Endothelial cell of umbilical vein (primary cell): ENCODE results near the gene CLCN5. TPM values are rescaled to one million over a fixed set of nuclear protein-coding genes. Genes with fewer than 3 reads are reported as not detected.
A peak's percentile ranks its signal among the peaks of the same experiment; 100 is the strongest.

ENCODE experiments used
- BruUV-seq: library from RNA; stranded (reverse); fragments of 400-500 nt; replicated peaks from 2 replicates; lab custom pipeline; 2021; lab: Mats Ljungman, UMichigan
- CTCF ChIA-PET: fragments of 300-600, 350-600 bp; sonication (Branson Sonifier 250); formaldehyde crosslinking; loops from one replicate; lab custom pipeline; 2021; ENCODE audit warnings: antibody characterized with exemption, inconsistent platforms; lab: Charles Lee
- POLR2A ChIA-PET: fragments of 300-600, 350-600 bp; sonication (Branson Sonifier 250); formaldehyde crosslinking; loops from one replicate; lab custom pipeline; 2021; ENCODE audit warnings: antibody characterized with exemption, inconsistent platforms; lab: Charles Lee
- DNase-seq: peaks from one replicate; pipeline ENCODE4 v3.0.0-alpha.2; 2011; ENCODE audit warnings: low read depth, low spot score
- FAIRE-seq: peaks from 2 replicates; lab custom pipeline; 2011; peaks lifted over from hg19 to GRCh38; lab: Jason Lieb, UNC
- H2AFZ ChIP-seq: 2 replicates; pipeline ENCODE4 v1.6.0; 2012; ENCODE audit warnings: low read depth, low read length, control low read depth, inconsistent platforms
- H3K27ac ChIP-seq: 2 replicates; pipeline ENCODE4 v1.5.1; 2011; ENCODE audit warnings: low read depth, mild to moderate bottlenecking, control low read depth, low read length, moderate library complexity; ENCODE audit not compliant: insufficient read depth
- H3K27me3 ChIP-seq, 2 experiments: 2 replicates each; pipeline versions ENCODE4 v1.6.0 to v1.6.1; 2011; ENCODE audit warnings: low read length in 2 of 2, mixed read lengths in 1 of 2; ENCODE audit not compliant: control insufficient read depth in 2 of 2, insufficient read depth in 2 of 2
- H3K36me3 ChIP-seq, 2 experiments: 2 replicates in 1 of 2; 3 replicates in 1 of 2; pipeline ENCODE4 v1.5.1; 2011; ENCODE audit warnings: low read length in 2 of 2, mild to moderate bottlenecking in 1 of 2, moderate library complexity in 1 of 2; ENCODE audit not compliant: control insufficient read depth in 2 of 2, insufficient read depth in 2 of 2; ENCODE audit errors: extremely low read depth in 1 of 2
- H3K4me1 ChIP-seq: 3 replicates; pipeline ENCODE4 v1.5.1; 2011; ENCODE audit warnings: mild to moderate bottlenecking, low read length; ENCODE audit not compliant: control insufficient read depth, insufficient read depth; ENCODE audit errors: extremely low read depth
- H3K4me2 ChIP-seq: 2 replicates; pipeline ENCODE4 v1.6.1; 2011; ENCODE audit warnings: low read length, control low read depth, mixed read lengths; ENCODE audit not compliant: insufficient read depth
- H3K4me3 ChIP-seq, 3 experiments: fragments of 200-600 bp in 1 of 3; sonication (generic), shearing (Covaris generic) in 1 of 3; replicated peaks in 1 of 3; 2 replicates each; pipeline ENCODE4 v1.5.1; 2011 to 2016; ENCODE audit warnings: control low read depth in 3 of 3, low read length in 3 of 3, mild to moderate bottlenecking in 2 of 3, inconsistent platforms in 1 of 3, low read depth in 1 of 3, moderate library complexity in 1 of 3; ENCODE audit not compliant: insufficient read depth in 1 of 3
- H3K79me2 ChIP-seq: 2 replicates; pipeline ENCODE4 v1.6.0; 2012; ENCODE audit warnings: low read length, inconsistent platforms; ENCODE audit not compliant: control insufficient read depth, insufficient read depth
- H3K9ac ChIP-seq: replicated peaks from 2 replicates; pipeline ENCODE3; 2011; ENCODE audit warnings: low read length, control low read depth; ENCODE audit not compliant: insufficient read depth; ENCODE audit errors: extremely low read depth
- H3K9me1 ChIP-seq: replicated peaks from 3 replicates; pipeline ENCODE4 v1.6.0; 2011; ENCODE audit warnings: mild to moderate bottlenecking, low read length; ENCODE audit not compliant: control insufficient read depth, insufficient read depth; ENCODE audit errors: extremely low read depth
- H3K9me3 ChIP-seq: replicated peaks from 2 replicates; pipeline ENCODE4 v1.5.1; 2012; ENCODE audit warnings: low read length, inconsistent platforms; ENCODE audit not compliant: control insufficient read depth, insufficient read depth
- H4K20me1 ChIP-seq: replicated peaks from 2 replicates; pipeline ENCODE3; 2011; ENCODE audit warnings: mild to moderate bottlenecking, low read length; ENCODE audit not compliant: control insufficient read depth, insufficient read depth; ENCODE audit errors: extremely low read depth
- CTCF ChIP-seq, 2 donors: IDR thresholded peaks; 1 replicate in 1 of 2; 2 replicates in 1 of 2; pipeline ENCODE4 v1.5.1; 2011; ENCODE audit warnings: low read length in 2 of 2, mild to moderate bottlenecking in 2 of 2, moderate library complexity in 2 of 2, control low read depth in 1 of 2, inconsistent platforms in 1 of 2, low read depth in 1 of 2; ENCODE audit not compliant: insufficient read depth in 1 of 2; ENCODE audit errors: extremely low read depth in 1 of 2
- EZH2 ChIP-seq: IDR thresholded peaks from 2 replicates; pipeline ENCODE4 v1.6.1; 2012; ENCODE audit warnings: borderline replicate concordance, low read depth, mild to moderate bottlenecking, moderate library complexity, low read length, inconsistent platforms; ENCODE audit not compliant: severe bottlenecking
- FOS ChIP-seq: IDR thresholded peaks from 2 replicates; pipeline ENCODE4 v1.6.1; 2011; ENCODE audit warnings: mild to moderate bottlenecking, low read length, moderate library complexity, borderline replicate concordance; ENCODE audit not compliant: insufficient read depth
- GATA2 ChIP-seq: IDR thresholded peaks from 2 replicates; pipeline ENCODE4 v1.7.0; 2011; ENCODE audit warnings: low read depth, mild to moderate bottlenecking, moderate library complexity, mixed read lengths, low read length; ENCODE audit not compliant: insufficient read length, insufficient read depth
- JUN ChIP-seq: IDR thresholded peaks from 2 replicates; pipeline ENCODE4 v1.6.1; 2011; ENCODE audit warnings: borderline replicate concordance, low read depth; ENCODE audit not compliant: insufficient read length, insufficient read depth
- MAX ChIP-seq: IDR thresholded peaks from 2 replicates; pipeline ENCODE4 v1.6.1; 2011; ENCODE audit not compliant: insufficient read depth, insufficient read length
- MYC ChIP-seq: IDR thresholded peaks from one replicate; pipeline ENCODE4 v1.6.1; 2011; ENCODE audit warnings: mild to moderate bottlenecking, low read depth, low read length
- POLR2A ChIP-seq: IDR thresholded peaks from 2 replicates; pipeline ENCODE4 v1.6.1; 2012; ENCODE audit warnings: low read depth, mild to moderate bottlenecking, control low read depth, low read length
- POLR2AphosphoS5 ChIP-seq: IDR thresholded peaks from 2 replicates; pipeline ENCODE4 v1.6.1; 2012; ENCODE audit warnings: low read depth, mild to moderate bottlenecking, control low read depth, low read length, moderate library complexity; ENCODE audit not compliant: insufficient read depth
- dilution Hi-C: fragments of 300-500 bp; cut with MboI; formaldehyde crosslinking; loops from one replicate; pipeline ENCODE4 v1.15.0; 2019; ENCODE audit warnings: low sequenced_read_pairs; ENCODE audit not compliant: extremely low pct_ligation_motif_present
- intact Hi-C: fragments of 100-400 bp; cut with micrococcal nuclease; formaldehyde crosslinking; loops from one replicate; pipeline ENCODE4 v1.10.0; 2022
- polyA plus RNA-seq, 4 experiments: library from polyadenylated mRNA; depleted of rRNA in 3 of 4; stranded (reverse) in 3 of 4; unstranded in 1 of 4; fragments of >200 nt; gene quantifications; 2 replicates each; pipeline versions ENCODE4 v1.2.1 to v1.2.3, GENCODE V29; 2011 to 2012; ENCODE audit warnings: missing spikeins in 1 of 4
- total RNA-seq: library from RNA; stranded (reverse); gene quantifications from 2 replicates; pipeline ENCODE4 v1.2.3, GENCODE V29; 2021

CLCN5 gene
- total and polyA plus RNA-seq, 2 donors (not counting 3 experiments of a cell fraction or from before 2014, with no cell fraction given), result 3.1 to 12.9 TPM

GRCh38 chrX:49934148-49934547, 11.8 kb downstream of the CLCN5 start:
- H3K79me2 ChIP-seq, result no peaks in the 10 kb centered on the region
- H3K4me2 ChIP-seq, result peak overlapping the region; percentile 27
- peak; percentile 51 for DNase-seq
- no peak overlapping the region for H3K9ac ChIP-seq
- H4K20me1 ChIP-seq, result no peaks in the 10 kb centered on the region
- H2AFZ ChIP-seq, result no peak overlapping the region
- dilution Hi-C loops (no loop called here), intact Hi-C loops (no loop called here)
- BruUV-seq, result no TSS peak
- H3K4me3 ChIP-seq, result no peak overlapping the region
- H3K9me1 ChIP-seq, result no peaks in the 10 kb centered on the region
- ChIA-PET POLR2A (no interaction called here), CTCF (interaction anchor here (1.4 kb wide), 1 partner anchor 11 kb away, joined by 5 read pairs; the partner anchor contains the start of gene CLCN5)
- H3K36me3 ChIP-seq, result no peaks in the 10 kb centered on the region
- H3K9me3 ChIP-seq, result no peaks in the 10 kb centered on the region
- peak; percentile 88 for FAIRE-seq
- no peaks in the 10 kb centered on the region for H3K27me3 ChIP-seq
- no peak for TF ChIP-seq FOS
- TF ChIP-seq JUN, result no peak
- TF ChIP-seq POLR2A, result no peak
- no peak for TF ChIP-seq EZH2
- H3K4me1 ChIP-seq, result peaks cover 11% of the 10 kb centered on the region
- H3K27ac ChIP-seq, result no peak overlapping the region

GRCh38 chrX:49934729-49935128, 12.3 kb downstream of the CLCN5 start:
- no peak overlapping the region for H3K4me2 ChIP-seq
- no peak for FAIRE-seq
- H3K27me3 ChIP-seq, result no peaks in the 10 kb centered on the region
- no peaks in the 10 kb centered on the region for H3K9me3 ChIP-seq
- ChIA-PET CTCF (interaction anchor here (1.4 kb wide), 1 partner anchor 12 kb away, joined by 5 read pairs; the partner anchor contains the start of gene CLCN5), POLR2A (no interaction called here)
- no peak overlapping the region for H3K9ac ChIP-seq
- no peaks in the 10 kb centered on the region for H3K79me2 ChIP-seq
- no peaks in the 10 kb centered on the region for H3K9me1 ChIP-seq
- H3K4me1 ChIP-seq, result peaks cover 11% of the 10 kb centered on the region
- no peak for TF ChIP-seq MYC
- TF ChIP-seq MAX, result no peak
- TF ChIP-seq CTCF (IDR thresholded peaks at IDR 0.05; ENCODE audit: extremely low read depth in 1 of 2, insufficient read depth in 1 of 2, low read depth in 1 of 2, low read length in 2 of 2), result no peak
- no peak for TF ChIP-seq POLR2AphosphoS5
- TF ChIP-seq POLR2A, result no peak
- TF ChIP-seq GATA2, result no peak
- TF ChIP-seq FOS, result no peak
- TF ChIP-seq JUN, result no peak
- no peak for TF ChIP-seq EZH2
- BruUV-seq, result no TSS peak
- H2AFZ ChIP-seq, result no peak overlapping the region
- no peak for DNase-seq
- H3K36me3 ChIP-seq, result no peaks in the 10 kb centered on the region
- H3K27ac ChIP-seq, result no peak overlapping the region
- dilution Hi-C loops, result no loop called here
- H3K4me3 ChIP-seq, result no peak overlapping the region
- H4K20me1 ChIP-seq, result no peaks in the 10 kb centered on the region
- intact Hi-C loops, result no loop called here
